Left cardiac atrium (tissue), 4 donors: ENCODE data around the gene ASB10. TPM values are rescaled to one million over a fixed set of nuclear protein-coding genes. Genes with fewer than 3 reads are reported as not detected.

Source experiments
- ATAC-seq, 2 donors: fragments of 200-7000 bp; cut with Tn5 transposase; one replicate each; pipeline ENCODE4 v1.9.1; 2020; ENCODE audit warnings: mild to moderate bottlenecking in 2 of 2, moderate library complexity in 2 of 2
- DNase-seq: peaks from one replicate; pipeline ENCODE4 v3.0.0-alpha.2; 2020
- intact Hi-C, 2 donors: fragments of 100-400 bp; cut with DNase I; formaldehyde crosslinking; loops; one replicate each; pipeline versions ENCODE4 v1.14.1 to v1.15.1; 2022 to 2023
- total RNA-seq, 2 donors: library from RNA; stranded (reverse); fragmentation: NEBNext Ultra II Directional; extraction: Animal tissue kit (Norgen Biotek cat#: 25700); gene quantifications; one replicate each; pipeline ENCODE4 v1.2.1, GENCODE V29; 2021
- donor health status: DM: no; HTN: yes; CAD: no.
- donor health status: DM: no; HTN: yes; CAD: no; lungs with severe emphysema.
- donor health status: DM: yes; HTN: yes; CAD: no.
- donor health status: Dilated cardiomyopathy.

ASB10 gene
- total RNA-seq, 2 donors from 2014 or later = 8.2 to 12.8 TPM

DNA sequence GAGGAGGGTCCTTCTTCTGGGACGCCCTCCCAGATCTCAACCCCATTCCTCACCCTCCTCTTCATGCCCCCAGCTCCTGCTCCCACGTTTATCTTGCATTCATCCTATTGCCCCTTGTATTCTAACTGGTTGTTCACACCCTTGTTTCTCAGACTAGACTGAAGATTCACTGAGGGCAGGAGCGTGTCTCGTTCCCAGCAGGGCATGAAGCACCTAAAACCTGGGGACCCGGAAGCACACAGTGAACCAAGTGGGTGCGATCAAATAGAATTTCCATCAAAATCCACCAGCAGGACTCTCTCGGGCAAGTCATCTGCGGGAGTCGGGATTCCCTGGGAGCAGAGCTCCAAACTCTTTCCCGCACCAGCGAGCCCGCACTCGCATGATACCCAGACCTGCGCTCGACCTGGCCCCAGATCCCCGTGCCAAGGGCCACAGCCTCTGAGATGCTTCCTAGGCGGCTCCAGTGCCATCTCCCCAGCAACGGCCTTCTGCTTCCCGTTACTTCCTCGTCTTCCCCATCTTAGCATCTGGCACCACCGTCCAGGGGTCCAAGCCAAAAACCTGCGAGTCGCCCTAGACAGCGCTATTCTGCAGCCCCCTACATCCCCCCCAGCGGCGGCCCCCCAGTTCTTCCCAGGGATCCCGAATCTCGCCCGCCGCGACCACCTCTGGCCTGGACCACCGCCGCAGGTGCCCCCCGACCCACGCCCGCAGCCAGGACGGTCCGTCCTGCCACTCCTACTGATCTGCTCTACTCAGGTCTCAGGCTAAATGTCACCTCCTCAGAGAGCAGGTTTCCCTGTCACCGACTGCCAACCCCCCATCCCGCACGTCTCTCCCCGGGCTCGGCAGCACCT, 13.4 kb downstream of the ASB10 start:
- ATAC-seq (no peak), DNase-seq (no peak)
- intact Hi-C loops = loop anchor here (5.0 kb wide), 2 partner anchors 51 to 129 kb away; no protein-coding TSS in a partner anchor

DNA sequence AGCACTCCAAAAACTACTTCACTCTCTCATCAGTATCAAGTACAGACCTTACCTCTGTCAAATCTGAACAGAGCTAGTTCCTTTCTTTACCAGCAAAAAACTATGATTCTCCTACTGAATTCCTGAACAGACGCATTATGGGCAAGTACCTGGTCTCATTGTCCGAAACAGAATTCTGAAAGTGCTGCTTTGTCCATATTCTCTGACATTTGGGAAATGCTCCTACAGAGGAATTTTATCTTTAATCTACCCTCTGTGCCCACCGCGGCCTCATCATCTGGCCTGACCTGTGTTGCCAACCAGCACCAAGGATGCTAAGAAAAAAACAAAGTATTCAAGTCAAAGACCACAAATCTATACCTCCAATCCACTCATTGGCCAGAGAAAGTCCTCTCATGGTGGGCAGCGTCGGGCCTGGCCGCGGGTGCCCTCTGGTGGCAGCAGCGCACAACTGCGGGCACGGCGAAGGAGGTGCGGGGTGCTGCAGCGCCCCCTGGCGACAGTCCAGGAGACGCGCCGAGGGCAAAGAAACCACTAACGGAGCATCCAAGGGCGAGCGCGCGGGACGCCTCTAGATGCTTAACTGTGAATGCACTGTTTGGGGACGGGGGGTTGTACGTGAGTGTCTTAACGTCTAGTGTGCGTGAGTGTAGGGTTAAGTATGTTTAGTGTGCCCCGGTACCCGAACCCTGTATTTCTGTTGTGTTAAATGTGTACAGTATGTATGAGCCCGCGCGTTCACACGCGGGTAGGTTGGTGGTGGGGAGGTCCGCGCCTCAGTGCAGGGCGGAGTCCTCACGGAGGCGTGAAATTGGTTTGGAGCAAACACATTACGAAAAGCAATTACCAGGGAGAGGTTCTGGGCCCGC, 14.5 kb downstream of the ASB10 start:
- peak; percentile 66 to 71 for ATAC-seq
- intact Hi-C loops = loop anchor here (1.0 to 5.0 kb wide), 3 partner anchors 48 to 130 kb away; no protein-coding TSS in a partner anchor
- DNase-seq = peak; percentile 80

DNA sequence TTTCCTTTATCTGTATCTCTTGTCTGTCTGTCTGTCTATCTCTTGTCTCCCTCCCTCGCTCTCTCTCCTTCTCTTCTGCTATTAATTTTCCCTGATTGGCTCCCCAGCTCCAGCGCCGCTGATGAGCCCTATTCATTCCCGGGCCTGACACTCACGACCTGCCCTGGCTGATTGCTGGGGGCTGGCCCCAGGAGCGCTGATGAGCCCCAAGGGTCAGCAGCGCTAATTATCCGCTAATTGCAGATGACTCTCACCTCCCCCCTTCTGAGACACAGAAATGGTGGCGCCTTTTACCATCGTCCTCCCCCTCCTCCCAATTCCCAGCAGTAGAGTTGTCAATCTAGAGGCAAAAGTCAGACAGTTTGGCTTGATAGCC, 18.3 kb downstream of the ASB10 start:
- intact Hi-C loops = no loop called here
- DNase-seq = no peak
- no peak for ATAC-seq

DNA sequence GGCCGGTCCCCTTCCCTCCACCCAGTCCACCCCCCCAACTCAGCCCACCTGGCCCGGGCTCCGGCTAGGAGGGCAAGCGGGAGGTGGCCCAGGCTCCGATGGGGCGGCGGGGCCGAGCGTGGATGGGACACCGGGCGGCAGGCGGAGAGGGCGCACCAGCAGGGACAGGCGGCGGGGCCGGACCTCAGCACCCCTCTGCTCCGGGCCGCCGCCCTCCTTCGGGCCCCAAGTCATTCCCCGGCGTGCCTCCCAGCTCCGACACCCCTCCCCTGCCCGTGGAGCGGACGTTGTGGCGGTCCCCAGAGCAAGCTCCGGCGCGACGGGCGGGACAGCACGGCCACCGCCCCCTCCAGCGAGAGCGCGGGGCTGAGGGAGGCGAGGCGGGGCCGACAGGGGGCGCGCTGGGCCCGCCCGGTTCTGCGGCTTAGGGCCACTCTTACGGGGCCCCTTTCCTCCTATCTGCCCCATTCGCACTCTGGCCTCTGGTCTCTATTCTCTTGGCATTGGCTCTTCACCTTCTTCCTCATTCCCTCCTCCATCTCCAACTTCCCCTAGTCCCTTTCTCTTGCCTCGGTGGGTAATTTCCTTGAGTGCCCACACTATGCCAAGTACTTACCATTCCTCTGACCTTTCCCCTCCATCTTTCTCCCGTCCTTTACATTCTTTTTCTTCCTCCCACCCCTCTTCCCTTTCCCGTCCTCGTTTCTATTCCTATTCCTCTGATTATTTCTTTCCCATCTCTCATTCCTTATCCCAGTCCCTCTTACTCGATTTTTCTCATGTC, 18.9 kb downstream of the ASB10 start:
- intact Hi-C loops = no loop called here
- peak; percentile 68 to 76 for ATAC-seq
- no peak for DNase-seq

DNA sequence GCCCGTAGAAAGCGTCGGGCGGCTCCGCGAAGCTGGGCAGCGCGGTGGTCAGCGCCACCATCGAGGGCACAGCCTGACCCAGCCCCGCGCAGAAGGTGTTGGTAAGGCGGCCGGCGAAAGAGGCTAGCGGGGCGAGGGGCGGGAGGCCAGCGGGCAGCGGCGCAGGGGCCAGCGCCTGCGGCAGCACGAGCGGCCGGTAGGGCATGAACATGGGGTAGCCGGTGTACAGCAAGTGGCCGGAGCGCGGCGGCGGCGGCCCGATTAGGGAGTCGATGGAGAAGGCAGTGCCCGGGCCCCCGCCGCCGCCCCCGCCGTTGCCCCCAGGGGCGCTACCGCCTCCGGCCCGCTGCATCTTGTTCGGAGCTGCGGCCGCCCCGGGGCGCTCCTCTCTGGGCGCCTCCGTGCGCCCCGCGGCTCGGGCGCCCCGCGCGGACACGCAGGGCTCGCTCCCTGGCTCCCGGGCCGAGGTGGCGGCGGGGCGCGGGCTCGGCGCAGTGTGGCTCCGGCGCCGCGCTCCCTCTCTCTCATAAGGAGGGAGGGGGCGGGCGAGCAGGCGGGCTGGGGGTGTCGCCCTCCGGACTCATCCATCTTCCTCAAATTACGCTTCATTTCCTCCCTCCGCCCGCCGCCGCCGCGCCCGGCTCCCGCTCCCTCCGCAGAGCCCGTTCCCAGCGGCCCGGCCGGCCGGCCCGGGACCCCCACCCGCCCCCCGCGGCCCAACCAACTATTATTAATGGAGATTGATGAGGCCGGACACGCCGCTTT, 19.7 kb downstream of the ASB10 start, which contains the start of gene GBX1:
Gene GBX1, minus strand, starts transcription at position 498 of the 765 bp plus-strand sequence. Its CDS starts 146 bp downstream, at position 352.
- ATAC-seq (peak; percentile 55 to 71), DNase-seq (no peak)
- intact Hi-C loops = no loop called here

DNA sequence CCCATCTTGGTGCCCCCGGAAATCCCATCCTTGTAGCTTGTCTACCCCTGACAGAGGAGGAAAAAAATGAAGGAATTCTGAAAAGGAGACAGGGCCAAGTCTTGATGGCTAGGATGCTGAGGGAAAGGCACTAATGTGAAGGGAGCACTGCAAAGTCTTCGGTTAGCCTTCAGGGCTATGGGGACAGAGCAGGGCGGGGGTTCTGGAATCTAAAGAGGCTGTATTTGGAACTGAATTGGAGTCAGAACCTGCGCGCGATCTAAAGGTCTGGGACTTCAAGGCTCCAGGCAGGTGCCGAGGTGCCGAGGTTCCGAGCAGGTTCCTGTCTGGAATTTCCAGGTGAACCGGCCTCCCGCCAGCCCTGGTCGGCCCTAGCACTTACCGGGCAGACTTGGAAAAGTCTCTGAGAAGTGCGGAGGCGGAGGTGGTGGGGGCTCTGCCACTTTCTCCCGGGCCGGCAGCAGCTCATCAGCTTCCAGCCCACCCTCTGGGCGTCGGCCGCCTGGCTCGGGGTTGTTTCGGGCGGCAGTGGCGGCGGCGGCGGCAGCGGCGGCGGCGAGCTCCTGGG, 20.3 kb downstream of the ASB10 start:
- ATAC-seq (peak in 1 of 2 donors; percentile 1), DNase-seq (no peak)
- intact Hi-C loops = no loop called here

DNA sequence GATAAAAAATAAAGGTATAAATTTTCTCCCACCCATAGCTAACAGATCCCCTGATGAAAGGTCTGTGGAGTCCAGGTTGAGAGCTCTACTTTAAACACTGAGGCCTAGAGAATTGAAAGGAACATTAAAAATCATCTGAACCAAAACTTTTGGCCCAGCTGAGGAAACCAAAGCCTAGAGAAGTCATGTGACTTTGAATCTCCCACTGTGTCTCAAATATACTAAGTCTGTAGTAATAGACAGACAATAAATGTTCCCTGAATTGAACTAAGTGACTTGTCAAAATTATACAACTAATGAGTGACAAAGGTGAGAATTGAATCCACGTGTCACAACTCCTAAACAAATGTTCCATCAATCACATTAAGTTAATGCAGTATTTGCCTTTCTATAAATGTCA, 25.3 kb downstream of the ASB10 start:
- DNase-seq (no peak), ATAC-seq (no peak)
- intact Hi-C loops = no loop called here

DNA sequence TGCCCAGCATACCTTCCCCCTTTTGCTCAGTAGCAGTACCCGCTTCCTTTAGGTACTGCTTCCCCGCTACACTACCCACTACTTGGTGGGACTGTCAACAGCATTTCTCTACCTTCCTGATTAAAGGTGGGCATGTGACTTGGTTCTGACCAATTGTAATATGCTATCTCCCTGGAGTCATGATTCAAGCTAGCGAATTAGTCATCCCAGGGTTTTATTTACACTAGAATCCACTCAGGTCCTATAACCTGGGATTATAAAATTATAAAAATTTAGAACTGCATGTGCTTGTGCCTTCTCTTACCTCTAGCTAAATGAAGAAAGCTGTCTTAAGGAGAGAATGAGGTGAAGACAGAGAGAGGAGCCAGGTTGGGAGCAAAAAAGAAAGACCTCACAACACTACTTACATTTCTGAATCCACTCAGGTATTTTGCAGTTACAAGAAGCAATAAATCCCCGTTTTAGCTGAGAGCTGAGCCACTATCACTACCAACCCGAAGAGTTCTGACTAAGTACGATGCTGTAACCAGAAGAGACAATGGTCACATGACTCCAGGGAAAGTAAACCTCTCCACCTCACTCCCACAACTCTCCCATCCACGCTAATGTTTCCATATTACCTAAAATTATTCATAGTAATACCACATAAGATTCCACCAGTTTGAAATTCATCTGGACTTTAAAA, 29.3 kb downstream of the ASB10 start:
- no peak for DNase-seq
- ATAC-seq = peak in 1 of 2 donors; percentile 26
- intact Hi-C loops = no loop called here

DNA sequence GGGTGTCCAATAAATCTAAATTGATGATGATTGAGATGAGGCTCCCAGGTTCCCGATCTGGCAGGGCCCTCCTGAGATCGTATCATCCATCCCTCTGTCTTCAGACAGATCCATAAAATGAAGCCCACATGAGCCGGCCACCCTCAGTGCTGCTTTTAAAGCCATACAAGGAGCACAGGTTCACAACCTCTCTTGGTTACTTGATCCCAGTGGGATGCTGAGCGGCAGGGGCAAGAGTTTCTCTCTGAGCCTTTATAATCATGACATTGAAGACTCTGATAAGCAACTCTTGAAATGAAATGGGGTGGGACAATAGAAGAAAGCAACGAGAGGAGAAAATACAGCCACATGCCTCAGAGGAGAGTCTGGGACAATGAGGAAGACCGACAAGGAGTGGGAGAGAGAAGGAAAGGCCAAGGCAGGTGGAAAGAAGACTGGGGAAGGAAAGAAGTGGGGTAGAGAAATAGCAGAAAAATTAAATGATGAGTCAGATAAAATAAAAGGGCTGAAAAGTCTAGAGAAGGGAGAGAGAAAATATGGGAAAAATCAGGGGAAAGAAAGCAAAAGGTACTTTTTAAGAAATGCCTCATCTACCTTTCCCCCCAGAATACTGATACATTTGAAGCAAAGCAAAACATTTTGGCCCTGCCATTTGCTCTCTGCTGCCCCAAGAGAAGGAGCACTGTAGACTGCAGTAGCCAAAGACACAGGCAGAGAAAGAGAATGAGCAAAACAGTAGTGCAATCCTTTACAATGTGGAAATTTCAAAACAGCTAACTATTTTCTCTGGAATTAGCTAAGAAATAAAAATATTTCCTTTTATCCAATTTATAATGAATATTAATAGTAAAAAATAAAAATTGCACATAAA, 34.2 kb downstream of the ASB10 start:
- intact Hi-C loops = no loop called here
- ATAC-seq = no peak
- DNase-seq = no peak

DNA sequence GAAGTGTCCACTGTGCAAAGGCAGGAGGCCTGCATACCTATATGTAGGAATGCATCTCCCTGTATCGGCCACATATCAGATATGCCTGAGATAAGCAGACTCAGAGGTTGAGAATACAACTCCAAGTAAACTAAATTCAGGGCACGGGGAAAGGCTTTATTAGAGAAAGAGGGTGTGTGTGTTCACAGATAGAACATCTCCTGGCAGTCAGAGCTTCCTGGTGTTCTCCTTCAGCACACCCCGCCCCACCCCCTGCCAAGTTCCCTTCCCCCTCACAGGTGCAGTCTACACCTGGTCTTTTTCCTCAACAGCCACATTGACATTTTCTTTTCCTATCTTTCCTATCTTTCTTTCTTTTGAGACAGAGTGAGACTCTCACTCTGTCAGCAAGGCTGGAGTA, 36.7 kb downstream of the ASB10 start:
- DNase-seq = no peak
- intact Hi-C loops = no loop called here
- ATAC-seq = no peak

DNA sequence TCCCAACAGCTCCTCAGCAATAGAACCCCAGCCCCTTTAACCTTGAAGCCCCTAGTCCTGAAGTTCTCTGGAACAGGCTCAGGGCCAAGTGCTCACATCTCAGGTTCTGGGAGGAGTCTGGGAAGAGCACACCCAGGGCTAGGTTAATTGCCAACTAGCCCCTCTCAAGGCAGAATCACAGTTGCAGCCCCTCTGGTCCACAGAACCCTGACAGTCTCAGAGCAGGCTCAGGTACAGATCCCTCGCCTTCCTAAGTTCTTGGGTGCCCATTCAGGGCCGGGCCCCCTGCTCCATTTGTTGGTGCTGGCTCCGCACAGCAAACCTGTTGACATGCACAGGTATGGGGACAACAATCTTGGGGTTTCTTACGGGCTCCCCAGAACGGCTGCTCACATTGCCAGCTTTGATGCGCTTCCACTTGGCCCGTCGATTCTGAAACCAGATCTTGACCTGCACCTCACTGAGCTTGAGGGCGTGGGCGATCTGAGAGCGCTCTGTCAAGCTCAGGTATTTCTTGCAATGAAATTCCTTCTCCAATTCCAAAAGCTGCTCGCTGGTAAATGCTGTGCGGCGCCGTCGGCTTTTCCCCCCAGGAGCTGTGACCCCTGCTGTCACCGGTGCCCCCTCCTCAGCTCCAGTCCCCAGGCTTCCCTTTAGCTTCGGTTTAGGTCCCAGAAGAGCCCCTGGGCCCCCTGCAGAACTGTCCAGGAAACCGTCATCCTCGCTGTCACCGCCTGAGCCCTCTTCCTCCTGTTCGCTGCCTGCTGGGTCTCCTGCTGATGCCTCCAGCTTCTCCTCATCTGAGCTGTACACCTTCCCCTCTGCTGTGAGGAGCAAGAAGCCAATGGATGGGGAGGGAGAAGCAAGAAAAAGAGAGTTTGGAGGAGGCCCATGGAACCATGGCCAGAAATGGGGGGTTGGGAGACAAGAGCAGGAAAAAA, 38.5 kb downstream of the ASB10 start:
- intact Hi-C loops = no loop called here
- ATAC-seq = no peak

DNA sequence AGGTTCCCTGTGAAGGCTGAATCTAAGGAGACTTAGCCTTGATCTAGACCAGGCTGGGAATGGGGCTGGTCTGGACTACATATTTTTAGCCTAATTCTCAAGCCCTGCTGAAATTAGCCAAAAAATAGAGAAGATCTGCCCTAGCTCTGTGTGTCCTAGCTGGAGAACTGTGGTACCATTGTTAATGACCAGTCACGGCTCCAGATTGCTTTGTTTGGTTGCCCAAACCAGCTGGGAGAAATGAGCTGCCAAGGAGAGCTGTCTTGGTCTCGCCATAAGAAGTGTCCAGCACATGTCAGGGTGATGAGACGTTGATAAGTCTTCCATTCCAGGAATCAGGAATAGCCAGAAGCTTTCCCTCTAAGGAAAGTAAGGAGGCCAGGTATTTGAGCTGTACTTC, 40.3 kb downstream of the ASB10 start:
- DNase-seq (no peak), ATAC-seq (no peak)
- intact Hi-C loops = no loop called here

More for the DNA sequence above, 38.5 kb downstream of the ASB10 start:
- DNase-seq = no peak

DNA sequence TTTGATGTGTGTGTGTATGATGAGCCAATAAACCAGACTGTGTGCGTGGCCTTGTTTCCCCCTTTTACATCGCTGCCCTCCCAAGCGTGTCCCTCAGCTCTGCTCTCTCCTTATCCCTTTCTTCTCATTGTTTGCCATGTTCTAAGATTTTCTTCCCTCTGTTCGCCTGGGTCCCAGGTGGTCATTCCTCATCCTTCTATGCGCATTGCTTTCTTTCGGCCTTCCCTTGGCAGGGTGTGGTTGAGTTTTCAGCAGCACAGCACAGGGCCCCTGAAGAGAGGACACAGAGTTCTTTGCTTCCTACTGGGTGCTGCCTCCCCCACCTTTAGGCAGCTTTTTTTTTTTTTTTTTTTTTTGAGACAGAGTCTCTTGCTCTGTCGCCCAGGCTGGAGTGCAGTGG, 42.7 kb downstream of the ASB10 start:
- DNase-seq (no peak), ATAC-seq (no peak)
- intact Hi-C loops = no loop called here

DNA sequence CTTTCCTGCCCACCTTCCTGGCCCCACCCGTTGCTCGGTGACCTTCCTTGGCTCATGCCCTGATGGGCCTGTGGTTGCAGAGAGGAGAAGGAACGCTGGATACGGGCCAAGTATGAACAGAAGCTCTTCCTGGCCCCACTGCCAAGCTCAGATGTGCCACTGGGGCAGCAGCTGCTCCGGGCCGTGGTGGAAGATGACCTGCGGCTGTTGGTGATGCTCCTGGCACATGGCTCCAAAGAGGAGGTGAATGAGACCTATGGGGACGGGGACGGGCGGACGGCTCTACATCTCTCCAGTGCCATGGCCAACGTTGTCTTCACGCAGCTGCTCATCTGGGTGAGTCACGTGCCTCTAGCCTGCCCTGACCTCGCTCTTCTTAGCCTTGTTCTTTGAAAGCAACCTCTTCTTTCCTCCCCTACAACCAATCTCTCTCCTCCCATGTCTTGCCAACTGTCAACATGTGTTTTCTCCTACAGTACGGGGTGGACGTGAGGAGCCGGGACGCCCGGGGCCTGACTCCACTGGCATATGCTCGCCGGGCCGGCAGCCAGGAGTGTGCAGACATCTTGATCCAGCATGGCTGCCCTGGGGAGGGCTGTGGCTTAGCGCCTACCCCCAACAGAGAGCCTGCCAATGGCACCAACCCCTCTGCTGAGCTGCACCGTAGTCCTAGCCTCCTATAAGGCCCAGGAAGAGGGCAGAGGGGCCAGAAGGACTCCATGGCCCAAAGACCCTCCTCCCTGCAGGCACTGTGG, 43.6 kb downstream of the ASB10 start:
- ATAC-seq (peak in 1 of 2 donors; percentile 24), DNase-seq (no peak)
- intact Hi-C loops = no loop called here

DNA sequence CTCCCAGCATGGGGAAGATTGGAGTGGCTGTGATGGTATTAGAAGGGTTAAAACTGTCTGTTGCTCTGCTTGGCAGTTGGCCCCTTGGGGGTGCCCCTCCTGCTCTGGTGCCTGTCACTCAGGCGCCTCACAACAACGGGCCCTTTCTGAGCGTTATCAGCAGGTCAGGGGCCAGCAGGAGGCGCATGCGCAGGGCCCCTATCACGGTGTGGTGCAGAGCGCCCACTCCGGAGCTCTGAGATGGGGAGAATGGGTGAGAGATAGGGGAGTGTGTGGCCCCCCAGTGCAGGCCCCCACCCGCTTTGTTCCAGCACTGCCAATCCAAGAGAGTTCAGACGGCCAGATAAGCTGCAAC, 44.4 kb downstream of the ASB10 start:
- intact Hi-C loops = no loop called here
- ATAC-seq (peak; percentile 5 to 56), DNase-seq (no peak)
